Measurements from ENCODE around the gene TFF3.

GRCh38 chr21:42358937-42359336 is 43.7 kb upstream of the TFF3 start:
- TF ChIP-seq CTCF (IDR thresholded peaks at IDR 0.05) (no peak), POLR2A (IDR thresholded peaks at IDR 0.05) (no peak), POLR2AphosphoS5 (IDR thresholded peaks at IDR 0.05; ENCODE audit: insufficient read depth in 1 of 2, low read depth in 1 of 2) (no peak)
